Heart right ventricle (tissue), 16 donors: ENCODE results near the gene TAL2. TPM values are rescaled to one million over a fixed set of nuclear protein-coding genes. Genes with fewer than 3 reads are reported as not detected.

Source experiments
- ATAC-seq, 8 donors: fragments of 200-7000 bp; cut with Tn5 transposase; one replicate each; pipeline ENCODE4 v1.9.1; 2020; ENCODE audit warnings: mild to moderate bottlenecking in 8 of 8, moderate library complexity in 8 of 8, moderate number of reproducible peaks in 1 of 8
- DNase-seq, 2 donors: peaks; one replicate each; pipeline ENCODE4 v3.0.0-alpha.2; 2020
- H3K27ac ChIP-seq, 10 donors: fragments of 200-600 bp; sonication (generic) in 2 of 10; one replicate each; pipeline versions ENCODE4 v1.5.0 to v1.8.0; 2020 to 2022; ENCODE audit warnings: mild to moderate bottlenecking in 3 of 10
- H3K27me3 ChIP-seq, 7 donors: fragments of 200-600 bp; one replicate each; pipeline ENCODE4 v1.8.0; 2021 to 2022; ENCODE audit warnings: mild to moderate bottlenecking in 2 of 7
- H3K36me3 ChIP-seq, 9 donors: fragments of 200-600 bp; sonication (generic) in 1 of 9; one replicate each; pipeline versions ENCODE4 v1.5.0 to v1.8.0; 2020 to 2022; ENCODE audit warnings: mild to moderate bottlenecking in 2 of 9
- H3K4me1 ChIP-seq, 9 donors: fragments of 200-600 bp; sonication (generic) in 1 of 9; one replicate each; pipeline versions ENCODE4 v1.5.0 to v1.8.0; 2020 to 2022; ENCODE audit warnings: mild to moderate bottlenecking in 4 of 9
- H3K4me3 ChIP-seq, 10 donors: fragments of 200-600 bp; sonication (generic) in 2 of 10; one replicate each; pipeline versions ENCODE4 v1.5.0 to v1.8.0; 2020 to 2022; ENCODE audit warnings: mild to moderate bottlenecking in 7 of 10, moderate library complexity in 2 of 10
- H3K9me3 ChIP-seq, 11 donors: fragments of 200-600 bp in 10 of 11; sonication (generic) in 2 of 11; one replicate each; pipeline versions ENCODE4 v1.5.0 to v1.8.0; 2013 to 2022; ENCODE audit warnings: mild to moderate bottlenecking in 2 of 11, control low read depth in 1 of 11, moderate library complexity in 1 of 11
- WGBS, 2 donors: extraction: QIAGEN DNeasy Blood & Tissue Kit; methylation state at CpG; one replicate each; pipeline ENCODE4 v1.1.7; 2013; ENCODE audit warnings: inconsistent platforms in 1 of 2; 5-methylcytosine and 5-hydroxymethylcytosine counted together
- intact Hi-C, 10 donors: fragments of 100-400 bp; cut with DNase I; formaldehyde crosslinking; loops; one replicate each; pipeline versions ENCODE4 v1.11.1 to v1.14.2; 2022
- polyA plus RNA-seq, 2 donors: library from polyadenylated mRNA; stranded (reverse); fragments of 200-250 nt; gene quantifications; one replicate each; pipeline ENCODE4 v1.2.3, GENCODE V29; 2013
- total RNA-seq, 10 donors: library from RNA; stranded (reverse); fragmentation: NEBNext Ultra II Directional in 3 of 10; extraction: Animal tissue kit (Norgen Biotek cat#: 25700) in 3 of 10; gene quantifications; one replicate each; pipeline versions ENCODE4 v1.2.1 to v1.2.4, GENCODE V29; 2021 to 2023
- TF ChIP-seq, protein P1 (sequence below), 9 donors: fragments of 200-600 bp; sonication (generic) in 2 of 9; IDR thresholded peaks; one replicate each; pipeline versions ENCODE4 v1.5.0 to v1.8.0; 2021 to 2022; ENCODE audit warnings: antibody characterized with exemption in 9 of 9, mild to moderate bottlenecking in 5 of 9, moderate library complexity in 1 of 9
- donor health status: Arrhythmogenic right ventricular cardiomyopathy.
- donor health status: ischemic (EF 13 %, LVEDD 7.1; RV severe dilation, severe dysfunction).
- donor health status: healthy with polysubstance abuse.
- donor health status: DM: no; HTN: yes; CAD: no.
- donor health status: DM: no; HTN: no; CAD: no.
- donor health status: ischemic (EF 25% LVEDD 6.9; RV normal size, moderate dysfunction).
- donor health status: ischemic (EF 25% LVEDD 5.7; RV mildly dilated, moderate dysfunction).
- donor health status: healthy.
- donor health status: DM: yes; HTN: yes; CAD: no.
- donor health status: Ischemic cardiomyopathy.
- donor health status: ischemic (EF 35%, LVEDD 5.7; RV mildly dilated, moderate dysfunction).
- donor health status: nonischemic (EF 11% LVEDD 7.7; RV severe dilation, severe dysfunction).
- donor health status: DM: yes; HTN: yes; CAD: no.
- donor health status: PGD.
- donor health status: ischemic (EF 29% LVEDD 5.4; RV normal size, mild dysfunction).
- donor health status: nonischemic (EF 23%, LVEDD 6.1; RV moderate dilation, normal function).

TAL2 gene
- total and polyA plus RNA-seq, 12 donors, result 0.09 TPM; not detected in 11

DNA sequence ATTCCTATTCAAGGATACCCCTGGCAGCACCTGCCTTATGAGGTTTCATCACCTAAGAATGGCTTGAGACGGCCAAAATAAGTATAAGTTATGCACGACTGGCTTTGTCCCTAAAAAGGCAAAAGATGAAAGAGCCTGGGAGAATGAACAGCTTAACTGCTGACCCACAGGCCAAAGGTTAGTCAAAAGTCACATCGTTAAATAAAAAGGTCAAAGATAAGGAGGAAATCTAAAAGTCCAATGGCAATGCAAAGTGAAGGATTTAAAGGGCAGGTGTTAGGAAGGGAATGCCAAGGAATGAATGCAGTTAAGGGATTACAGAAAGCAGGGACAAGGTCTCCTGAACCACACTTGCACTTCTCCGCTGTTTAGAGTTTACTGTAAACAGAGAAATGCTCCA is 5.6 kb downstream of the TAL2 start:
- TF ChIP-seq, protein P1, sequence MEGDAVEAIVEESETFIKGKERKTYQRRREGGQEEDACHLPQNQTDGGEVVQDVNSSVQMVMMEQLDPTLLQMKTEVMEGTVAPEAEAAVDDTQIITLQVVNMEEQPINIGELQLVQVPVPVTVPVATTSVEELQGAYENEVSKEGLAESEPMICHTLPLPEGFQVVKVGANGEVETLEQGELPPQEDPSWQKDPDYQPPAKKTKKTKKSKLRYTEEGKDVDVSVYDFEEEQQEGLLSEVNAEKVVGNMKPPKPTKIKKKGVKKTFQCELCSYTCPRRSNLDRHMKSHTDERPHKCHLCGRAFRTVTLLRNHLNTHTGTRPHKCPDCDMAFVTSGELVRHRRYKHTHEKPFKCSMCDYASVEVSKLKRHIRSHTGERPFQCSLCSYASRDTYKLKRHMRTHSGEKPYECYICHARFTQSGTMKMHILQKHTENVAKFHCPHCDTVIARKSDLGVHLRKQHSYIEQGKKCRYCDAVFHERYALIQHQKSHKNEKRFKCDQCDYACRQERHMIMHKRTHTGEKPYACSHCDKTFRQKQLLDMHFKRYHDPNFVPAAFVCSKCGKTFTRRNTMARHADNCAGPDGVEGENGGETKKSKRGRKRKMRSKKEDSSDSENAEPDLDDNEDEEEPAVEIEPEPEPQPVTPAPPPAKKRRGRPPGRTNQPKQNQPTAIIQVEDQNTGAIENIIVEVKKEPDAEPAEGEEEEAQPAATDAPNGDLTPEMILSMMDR (IDR thresholded peaks at IDR 0.05), result no peak
- intact Hi-C loops, result no loop called here
- no peaks in the 10 kb centered on the region for H3K36me3 ChIP-seq
- no peaks in the 10 kb centered on the region for H3K4me1 ChIP-seq
- H3K27me3 ChIP-seq, result peaks cover 0 to 7% (median 0%) of the 10 kb centered on the region in 7 donors
- ATAC-seq (no peak), DNase-seq (no peak)
- H3K9me3 ChIP-seq, result no peaks in the 10 kb centered on the region
- H3K27ac ChIP-seq, result no peak overlapping the region
- H3K4me3 ChIP-seq, result no peak overlapping the region
- 50 to 61% methylated on average over 4 of the region's 4 CpGs for WGBS, 2 donors

DNA sequence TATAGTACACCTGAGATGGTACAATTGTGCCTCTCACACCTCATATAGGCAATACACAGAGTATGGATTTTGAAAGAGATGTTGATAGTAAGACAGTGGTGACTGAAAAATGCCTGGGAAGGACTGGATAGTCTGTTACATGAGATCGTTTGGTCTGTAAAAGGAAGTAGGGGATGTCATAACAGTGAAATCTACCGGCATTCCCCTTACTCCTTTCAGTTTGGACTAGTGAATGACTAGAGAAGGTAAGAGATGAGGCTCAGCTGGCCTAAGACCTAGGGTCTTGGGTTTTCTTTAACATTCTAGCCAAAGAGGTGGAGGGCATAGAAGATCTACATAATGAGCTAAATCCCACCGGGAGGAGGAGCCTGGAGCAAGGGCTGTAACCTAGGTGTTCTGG is 8.1 kb downstream of the TAL2 start:
- Histone ChIP-seq H3K27me3 (peaks cover 0 to 7% (median 0%) of the 10 kb centered on the region in 7 donors), H3K9me3 (no peaks in the 10 kb centered on the region), H3K4me1 (no peaks in the 10 kb centered on the region), H3K27ac (no peak overlapping the region), H3K4me3 (no peak overlapping the region), H3K36me3 (no peaks in the 10 kb centered on the region)
- TF ChIP-seq, protein P1 (IDR thresholded peaks at IDR 0.05), result no peak
- intact Hi-C loops, result no loop called here
- 63 to 69% methylated on average over 3 of the region's 3 CpGs for WGBS, 2 donors
- no peak for DNase-seq
- ATAC-seq, result no peak

DNA sequence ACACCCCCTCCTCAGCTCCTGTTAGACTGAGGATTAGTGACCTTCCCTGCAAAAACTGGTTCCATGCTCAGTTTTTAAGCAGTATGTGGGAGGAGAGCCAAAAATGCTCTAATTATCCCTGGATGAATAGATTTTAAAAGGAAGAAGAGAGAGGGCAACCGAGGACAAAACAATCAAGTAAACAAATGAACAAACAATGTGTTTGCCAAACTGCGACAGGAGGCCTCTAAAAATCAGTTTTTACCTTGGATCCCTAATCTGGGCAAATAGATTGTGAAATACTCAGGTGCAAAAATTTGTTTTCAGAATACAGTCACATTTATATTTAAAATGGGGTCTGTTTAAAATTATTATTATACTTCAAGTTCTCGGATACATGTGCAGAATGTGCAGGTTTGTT is 8.5 kb downstream of the TAL2 start:
- H3K4me3 ChIP-seq, result no peak overlapping the region
- no peak overlapping the region for H3K27ac ChIP-seq
- no peaks in the 10 kb centered on the region for H3K9me3 ChIP-seq
- peaks cover 0 to 7% (median 0%) of the 10 kb centered on the region in 7 donors for H3K27me3 ChIP-seq
- ATAC-seq (no peak), DNase-seq (no peak)
- H3K4me1 ChIP-seq, result no peaks in the 10 kb centered on the region
- TF ChIP-seq, protein P1 (IDR thresholded peaks at IDR 0.05), result no peak
- intact Hi-C loops, result no loop called here
- 80 to 91% methylated on average over 3 of the region's 3 CpGs for WGBS, 2 donors
- no peaks in the 10 kb centered on the region for H3K36me3 ChIP-seq

DNA sequence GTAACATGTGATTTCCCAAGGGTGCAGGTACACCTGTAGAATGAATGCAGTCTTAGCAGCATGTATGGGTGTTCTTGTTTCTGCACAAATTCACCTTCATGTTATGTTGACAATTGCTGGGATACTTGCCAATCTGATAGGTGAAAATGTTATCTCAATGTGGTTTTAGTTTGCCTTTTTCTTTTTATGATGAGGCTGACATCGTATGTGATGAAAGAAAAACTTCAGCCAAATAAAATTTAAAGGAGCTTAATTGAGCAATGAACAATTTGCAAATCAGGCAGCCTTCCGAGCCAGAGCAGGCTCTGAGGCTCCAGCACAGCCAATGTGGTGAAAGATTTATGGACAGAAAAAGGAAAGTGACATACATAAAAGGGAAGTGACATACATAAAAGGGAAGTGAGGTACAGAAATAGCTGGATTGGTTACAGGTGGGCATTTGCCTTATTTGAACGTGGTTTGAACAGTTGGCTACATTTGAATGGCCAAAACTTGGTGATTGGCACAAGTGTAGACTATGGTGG is 10.5 kb downstream of the TAL2 start:
- no peak overlapping the region for H3K4me3 ChIP-seq
- 57 to 59% methylated on average over 3 of the region's 3 CpGs for whole genome bisulfite sequencing, 2 donors
- no peak overlapping the region for H3K27ac ChIP-seq
- no peaks in the 10 kb centered on the region for H3K9me3 ChIP-seq
- no peaks in the 10 kb centered on the region for H3K36me3 ChIP-seq
- DNase-seq (no peak), ATAC-seq (no peak)
- intact Hi-C loops, result no loop called here
- no peaks in the 10 kb centered on the region for H3K4me1 ChIP-seq
- H3K27me3 ChIP-seq, result peaks cover 0 to 7% (median 0%) of the 10 kb centered on the region in 7 donors
- TF ChIP-seq, protein P1 (IDR thresholded peaks at IDR 0.05), result no peak
